Endodermal cell (in vitro differentiated cells): ENCODE results near the gene PBOV1. TPM values are rescaled to one million over a fixed set of nuclear protein-coding genes. Genes with fewer than 3 reads are reported as not detected.

Source experiments
- DNase-seq: peaks from one replicate; pipeline ENCODE4 v3.0.0-alpha.2; 2017
- H3K27ac ChIP-seq: 2 replicates; pipeline ENCODE4 v1.5.1; 2013; ENCODE audit warnings: mild to moderate bottlenecking, low read depth, low read length, moderate library complexity
- H3K27me3 ChIP-seq: 2 replicates; pipeline ENCODE4 v1.6.1; 2013; ENCODE audit warnings: mild to moderate bottlenecking, low read length, moderate library complexity; ENCODE audit not compliant: insufficient read depth, control insufficient read depth, poor library complexity, severe bottlenecking
- H3K36me3 ChIP-seq: 2 replicates; pipeline ENCODE4 v1.7.0; 2013; ENCODE audit warnings: mild to moderate bottlenecking, low read length, moderate library complexity; ENCODE audit not compliant: control insufficient read depth, insufficient read depth
- H3K4me1 ChIP-seq: one replicate; pipeline ENCODE4 v1.7.0; 2013; ENCODE audit warnings: low read length; ENCODE audit not compliant: control insufficient read depth, insufficient read depth
- H3K4me3 ChIP-seq: 2 replicates; pipeline ENCODE4 v1.5.1; 2013; ENCODE audit warnings: mild to moderate bottlenecking, low read length, moderate library complexity
- H3K9ac ChIP-seq: 2 replicates; pipeline ENCODE4 v1.6.1; 2013; ENCODE audit warnings: mild to moderate bottlenecking, low read length, moderate library complexity; ENCODE audit not compliant: poor library complexity, severe bottlenecking; ENCODE audit errors: extremely low read depth
- H3K9me3 ChIP-seq: 2 replicates; pipeline ENCODE4 v1.6.1; 2013; ENCODE audit warnings: mild to moderate bottlenecking, low read length, moderate library complexity; ENCODE audit not compliant: control insufficient read depth
- H3K27ac Mint-ChIP-seq: 2 replicates; pipeline ENCODE4 v1.8.0; 2020; ENCODE audit warnings: mixed read lengths
- H3K27me3 Mint-ChIP-seq: 2 replicates; pipeline ENCODE4 v1.8.0; 2021; ENCODE audit warnings: mild to moderate bottlenecking, mixed read lengths; ENCODE audit not compliant: insufficient read depth
- H3K36me3 Mint-ChIP-seq: 2 replicates; pipeline ENCODE4 v1.8.0; 2020; ENCODE audit warnings: low read depth, mixed read lengths
- H3K4me1 Mint-ChIP-seq: 2 replicates; pipeline ENCODE4 v1.8.0; 2020; ENCODE audit warnings: mixed read lengths
- H3K4me3 Mint-ChIP-seq: 2 replicates; pipeline ENCODE4 v1.8.0; 2020; ENCODE audit warnings: mild to moderate bottlenecking, moderate library complexity, mixed read lengths
- H3K9me3 Mint-ChIP-seq: 2 replicates; pipeline ENCODE4 v1.8.0; 2020; ENCODE audit warnings: mild to moderate bottlenecking, mixed read lengths
- WGBS, 2 experiments: methylation state at CpG; one replicate each; pipeline versions ENCODE4 v1.1.5 to v1.1.7; 2013; ENCODE audit warnings: missing lambda C conversion rate in 2 of 2, mixed read lengths in 1 of 2; ENCODE audit not compliant: insufficient coverage in 1 of 2, insufficient read length in 1 of 2; 5-methylcytosine and 5-hydroxymethylcytosine counted together
- total RNA-seq, 2 donors: library from RNA; stranded (reverse); fragmentation: NEBNext Ultra II Directional in 1 of 2; extraction: Animal tissue kit (Norgen Biotek cat#: 25700) in 1 of 2; gene quantifications; 2 replicates in 1 of 2; 3 replicates in 1 of 2; pipeline ENCODE4 v1.2.1, GENCODE V29; 2021
- TF ChIP-seq, protein P1 (sequence below): fragments of 200-600 bp; sonication (generic); conservative IDR thresholded peaks from 2 replicates; pipeline ENCODE4 v1.5.0; 2021; ENCODE audit warnings: antibody characterized with exemption, mild to moderate bottlenecking

PBOV1 gene
- total RNA-seq, 2 donors from 2014 or later: not detected

DNA sequence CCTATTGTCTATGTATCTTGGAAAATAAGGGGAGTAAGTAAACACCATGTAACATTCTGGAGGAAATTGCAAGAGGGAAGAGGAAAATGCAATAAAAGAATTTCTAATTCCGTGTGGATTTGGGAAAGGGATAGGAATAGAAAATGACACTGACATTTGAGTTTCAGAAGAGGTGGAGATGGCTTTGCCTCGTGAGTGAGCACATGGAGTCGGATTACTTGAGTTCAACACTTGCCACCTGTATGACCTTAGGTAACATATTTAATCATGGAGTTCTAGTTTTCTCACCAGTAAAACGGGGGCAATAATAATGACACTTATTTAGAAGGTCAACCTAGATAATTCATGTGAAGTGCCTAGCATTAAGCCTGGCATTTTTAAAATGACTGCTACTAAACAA is 10.8 kb upstream of the PBOV1 start:
- Mint-ChIP-seq H3K27ac (no peak overlapping the region), H3K4me3 (no peak overlapping the region), H3K4me1 (peaks cover 33% of the 10 kb centered on the region), H3K9me3 (no peaks in the 10 kb centered on the region), H3K27me3 (no peaks in the 10 kb centered on the region), H3K36me3 (no peaks in the 10 kb centered on the region)
- Histone ChIP-seq H3K4me1 (peaks cover 17% of the 10 kb centered on the region), H3K36me3 (peaks cover 7% of the 10 kb centered on the region), H3K4me3 (no peak overlapping the region), H3K9me3 (no peaks in the 10 kb centered on the region), H3K27ac (no peak overlapping the region), H3K9ac (no peak overlapping the region), H3K27me3 (no peaks in the 10 kb centered on the region)
- DNase-seq: no peak
- TF ChIP-seq, protein P1, sequence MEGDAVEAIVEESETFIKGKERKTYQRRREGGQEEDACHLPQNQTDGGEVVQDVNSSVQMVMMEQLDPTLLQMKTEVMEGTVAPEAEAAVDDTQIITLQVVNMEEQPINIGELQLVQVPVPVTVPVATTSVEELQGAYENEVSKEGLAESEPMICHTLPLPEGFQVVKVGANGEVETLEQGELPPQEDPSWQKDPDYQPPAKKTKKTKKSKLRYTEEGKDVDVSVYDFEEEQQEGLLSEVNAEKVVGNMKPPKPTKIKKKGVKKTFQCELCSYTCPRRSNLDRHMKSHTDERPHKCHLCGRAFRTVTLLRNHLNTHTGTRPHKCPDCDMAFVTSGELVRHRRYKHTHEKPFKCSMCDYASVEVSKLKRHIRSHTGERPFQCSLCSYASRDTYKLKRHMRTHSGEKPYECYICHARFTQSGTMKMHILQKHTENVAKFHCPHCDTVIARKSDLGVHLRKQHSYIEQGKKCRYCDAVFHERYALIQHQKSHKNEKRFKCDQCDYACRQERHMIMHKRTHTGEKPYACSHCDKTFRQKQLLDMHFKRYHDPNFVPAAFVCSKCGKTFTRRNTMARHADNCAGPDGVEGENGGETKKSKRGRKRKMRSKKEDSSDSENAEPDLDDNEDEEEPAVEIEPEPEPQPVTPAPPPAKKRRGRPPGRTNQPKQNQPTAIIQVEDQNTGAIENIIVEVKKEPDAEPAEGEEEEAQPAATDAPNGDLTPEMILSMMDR: no peak
- 81 to 92% methylated on average over 4 of the region's 4 CpGs for WGBS, 2 experiments

DNA sequence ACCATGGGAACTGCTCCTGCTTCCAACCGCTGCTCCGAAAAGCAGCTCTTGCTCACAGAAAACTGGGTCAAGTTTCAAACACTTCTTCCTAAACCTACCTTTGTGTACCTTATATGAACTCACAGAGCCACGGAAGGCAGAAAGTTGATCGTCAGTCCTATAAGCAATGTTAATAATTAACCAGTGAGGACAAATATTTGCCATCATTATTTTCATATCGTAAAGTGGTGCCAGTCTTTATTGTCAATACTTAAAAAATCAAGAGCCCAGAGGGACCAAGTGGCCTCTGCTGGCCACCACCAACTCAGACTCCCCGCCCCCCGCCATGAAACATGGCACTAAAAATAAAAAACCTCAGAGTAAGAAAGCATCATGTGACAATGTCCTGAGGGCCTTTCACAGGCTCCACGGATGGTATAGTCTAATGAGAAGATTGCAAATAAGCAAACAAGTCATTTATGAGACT is 9.1 kb upstream of the PBOV1 start:
- H3K4me1 Mint-ChIP-seq: peaks cover 36% of the 10 kb centered on the region
- H3K27me3 Mint-ChIP-seq: no peaks in the 10 kb centered on the region
- Histone ChIP-seq H3K9ac (no peak overlapping the region), H3K4me1 (peaks cover 17% of the 10 kb centered on the region), H3K27ac (no peak overlapping the region), H3K27me3 (no peaks in the 10 kb centered on the region), H3K36me3 (peaks cover 7% of the 10 kb centered on the region), H3K9me3 (no peaks in the 10 kb centered on the region), H3K4me3 (no peak overlapping the region)
- WGBS, 2 experiments: 95 to 96% methylated on average over 4 to 8 of the region's 8 CpGs
- no peaks in the 10 kb centered on the region for H3K36me3 Mint-ChIP-seq
- DNase-seq: no peak
- TF ChIP-seq, protein P1: no peak
- no peak overlapping the region for H3K4me3 Mint-ChIP-seq
- no peak overlapping the region for H3K27ac Mint-ChIP-seq
- H3K9me3 Mint-ChIP-seq: no peaks in the 10 kb centered on the region

DNA sequence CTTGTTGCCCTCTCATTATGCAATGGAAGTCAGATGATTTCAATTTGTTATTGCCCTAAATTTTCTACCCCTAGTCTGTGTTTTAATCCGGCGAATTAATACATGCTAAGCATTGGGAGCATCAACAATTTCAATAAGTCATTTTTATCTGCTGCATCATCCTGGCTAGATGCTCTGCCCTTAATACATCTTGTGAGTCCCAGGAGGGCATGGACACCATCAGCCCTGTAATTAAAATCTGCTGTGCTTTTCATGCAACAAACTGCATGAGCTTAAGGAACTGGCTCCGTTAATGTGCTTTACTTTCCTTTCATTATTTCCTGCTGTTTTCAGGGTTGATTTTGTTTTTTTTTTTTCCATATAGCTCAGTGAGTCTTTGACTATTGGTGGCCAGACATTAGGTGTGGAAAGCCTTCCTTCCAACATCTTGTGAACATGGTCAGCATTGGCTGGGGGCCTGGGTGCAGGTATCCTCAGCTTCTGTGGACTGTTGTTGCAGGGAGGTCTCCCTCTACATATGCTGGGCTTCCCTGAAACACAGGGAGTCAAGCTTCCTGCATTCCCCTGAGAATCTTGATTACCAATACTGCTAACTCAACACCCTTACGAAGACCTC is 8.5 kb upstream of the PBOV1 start:
- peaks cover 17% of the 10 kb centered on the region for H3K4me1 ChIP-seq
- no peaks in the 10 kb centered on the region for H3K27me3 Mint-ChIP-seq
- H3K36me3 ChIP-seq: peaks cover 7% of the 10 kb centered on the region
- no peak overlapping the region for H3K27ac Mint-ChIP-seq
- H3K4me3 ChIP-seq: no peak overlapping the region
- 92 to 93% methylated on average over 3 to 4 of the region's 4 CpGs for WGBS, 2 experiments
- no peaks in the 10 kb centered on the region for H3K9me3 Mint-ChIP-seq
- H3K36me3 Mint-ChIP-seq: no peaks in the 10 kb centered on the region
- no peaks in the 10 kb centered on the region for H3K27me3 ChIP-seq
- H3K4me3 Mint-ChIP-seq: no peak overlapping the region
- no peak overlapping the region for H3K9ac ChIP-seq
- TF ChIP-seq, protein P1: no peak
- no peak for DNase-seq
- H3K9me3 ChIP-seq: no peaks in the 10 kb centered on the region
- no peak overlapping the region for H3K27ac ChIP-seq
- peaks cover 36% of the 10 kb centered on the region for H3K4me1 Mint-ChIP-seq
